GM12878 (cell line): Measurements from ENCODE around the gene RALGPS1. TPM values are rescaled to one million over a fixed set of nuclear protein-coding genes. Genes with fewer than 3 reads are reported as not detected.

Experiments used
- ATAC-seq: fragments of 200-7000 bp; cut with Tn5 transposase; 3 replicates; pipeline ENCODE4 v1.9.1; 2020; ENCODE audit warnings: mild to moderate bottlenecking, moderate library complexity
- BruUV-seq: library from RNA; stranded (reverse); fragments of 400-500 nt; replicated peaks from 2 replicates; lab custom pipeline; 2021; lab: Mats Ljungman, UMichigan
- CTCF ChIA-PET: fragments of 300-600 bp; sonication (Branson Sonifier 250); formaldehyde crosslinking; extraction: SDS; loops from one replicate; lab custom pipeline; 2021; ENCODE audit warnings: inconsistent platforms; lab: Yijun Ruan, JAX
- POLR2A ChIA-PET: fragments of 350-600 bp; formaldehyde crosslinking; extraction: SDS; loops from one replicate; lab custom pipeline; 2021; ENCODE audit warnings: inconsistent platforms; lab: Charles Lee
- RAD21 ChIA-PET: fragments of 300-600 bp; sonication (Branson Sonifier 250); formaldehyde crosslinking; loops from one replicate; lab custom pipeline; 2023; ENCODE audit warnings: antibody characterized with exemption; ENCODE audit not compliant: unreplicated experiment; lab: Charles Lee
- SMC1A ChIA-PET: fragments of 300-600 bp; sonication (Branson Sonifier 250); formaldehyde crosslinking; loops from one replicate; lab custom pipeline; 2023; ENCODE audit not compliant: unreplicated experiment, uncharacterized antibody; lab: Charles Lee
- DNase-seq: peaks from one replicate; pipeline ENCODE4 v3.0.0-alpha.2; 2011; ENCODE audit warnings: low read depth, low spot score
- FAIRE-seq: peaks from 3 replicates; lab custom pipeline; 2011; peaks lifted over from hg19 to GRCh38; lab: Jason Lieb, UNC
- H2AFZ ChIP-seq: 2 replicates; pipeline ENCODE4 v1.6.0; 2011; ENCODE audit warnings: low read depth, low read length, control low read depth; ENCODE audit not compliant: control insufficient read depth
- H3K27ac ChIP-seq: 2 replicates; pipeline ENCODE4 v1.5.1; 2011; ENCODE audit warnings: control low read depth; ENCODE audit not compliant: control insufficient read depth, insufficient read depth
- H3K27me3 ChIP-seq, 2 experiments: replicated peaks in 1 of 2; 2 replicates each; pipeline versions ENCODE4 v1.6.0 to v1.6.1; 2011; ENCODE audit warnings: low read length in 1 of 2; ENCODE audit not compliant: control insufficient read depth in 2 of 2, insufficient read depth in 2 of 2
- H3K36me3 ChIP-seq, 2 experiments: 2 replicates each; pipeline ENCODE4 v1.5.1; 2011; ENCODE audit warnings: low read length in 1 of 2; ENCODE audit not compliant: control insufficient read depth in 2 of 2, insufficient read depth in 2 of 2
- H3K4me1 ChIP-seq: 2 replicates; pipeline ENCODE4 v1.6.1; 2011; ENCODE audit warnings: mild to moderate bottlenecking, low read length, moderate library complexity, mixed read lengths; ENCODE audit not compliant: control insufficient read depth, insufficient read depth
- H3K4me2 ChIP-seq: 2 replicates; pipeline ENCODE4 v1.6.0; 2011; ENCODE audit warnings: control low read depth; ENCODE audit not compliant: control insufficient read depth, insufficient read depth
- H3K4me3 ChIP-seq: fragments of 200-600 bp; sonication (generic); 2 replicates; pipeline ENCODE4 v1.5.1; 2016
- H3K79me2 ChIP-seq: 2 replicates; pipeline ENCODE4 v1.6.0; 2011; ENCODE audit warnings: low read length; ENCODE audit not compliant: control insufficient read depth, insufficient read depth
- H3K9ac ChIP-seq: 2 replicates; pipeline ENCODE4 v1.8.0; 2011; ENCODE audit warnings: low read length, control low read depth, mixed read lengths; ENCODE audit not compliant: control insufficient read depth, insufficient read depth
- H3K9me3 ChIP-seq: replicated peaks from 3 replicates; pipeline ENCODE4 v1.5.1; 2011; ENCODE audit warnings: mild to moderate bottlenecking, low read length; ENCODE audit not compliant: control insufficient read depth, insufficient read depth
- H4K20me1 ChIP-seq: 2 replicates; pipeline ENCODE4 v1.6.0; 2011; ENCODE audit not compliant: control insufficient read depth, insufficient read depth
- BCLAF1 ChIP-seq: fragments of 450-650 bp; IDR thresholded peaks from 2 replicates; pipeline ENCODE4 v1.6.1; 2017; ENCODE audit warnings: antibody characterized with exemption, mild to moderate bottlenecking, moderate library complexity
- WGBS: methylation state at CpG from one replicate; pipeline ENCODE4 v1.1.6; 2016; ENCODE audit warnings: low lambda C conversion rate; ENCODE audit not compliant: insufficient replicate concordance, insufficient coverage; ENCODE audit errors: missing lambda C conversion rate; 5-methylcytosine and 5-hydroxymethylcytosine counted together
- in situ Hi-C: fragments of 300-500 bp; cut with MboI; formaldehyde crosslinking; loops from 9 replicates; pipeline ENCODE4 v1.14.3; 2018; ENCODE audit warnings: mixed read lengths
- intact Hi-C: fragments of 100-400 bp; cut with micrococcal nuclease; formaldehyde crosslinking; loops from one replicate; pipeline ENCODE4 v1.14.2; 2022; ENCODE audit not compliant: unreplicated experiment
- polyA plus RNA-seq, 11 experiments: library from polyadenylated mRNA; depleted of rRNA in 4 of 11; unstranded in 6 of 11; stranded (reverse) in 5 of 11; fragments of >200 nt; fragmentation: Nextera tagmentation in 4 of 11; fragmentation: Illumina TruSeq in 1 of 11; extraction: Ambion mirVana in 4 of 11; extraction: Trizol in 1 of 11; gene quantifications; 1 replicate in 1 of 11; 2 replicates in 10 of 11; pipeline versions ENCODE4 v1.2.1 to v1.2.3, GENCODE V29; 2011 to 2016; ENCODE audit warnings: inconsistent platforms in 2 of 11, missing spikeins in 2 of 11, low read depth in 1 of 11
- total RNA-seq, 4 experiments: library from RNA; depleted of rRNA in 3 of 4; stranded (reverse); fragments of >200 nt in 3 of 4; fragmentation: Illumina TruSeq in 1 of 4; extraction: Trizol in 1 of 4; gene quantifications; 2 replicates each; pipeline versions ENCODE4 v1.2.1 to v1.2.3, GENCODE V29; 2013 to 2021

Gene RALGPS1
- total and polyA plus RNA-seq, 10 of the 15 experiments (the other 5 are each of a cell fraction or from before 2014, with no cell fraction given) = 0.13 to 5.6 (median 2.7) TPM

GRCh38 chr9:127132921-127133647 is 218.5 kb downstream of the RALGPS1 start:
- CTCF ChIA-PET = interaction anchor here (0.6 to 1.0 kb wide), 2 partner anchors 14 to 22 kb away, joined by 3 read pairs; no protein-coding TSS in a partner anchor
- TF ChIP-seq BCLAF1 = no peak
- TF ChIP-seq, all 136 proteins: peak for 0
- SMC1A ChIA-PET = interaction anchor here (1.0 to 2.4 kb wide), 2 partner anchors 37 to 65 kb away, joined by 3 to 6 read pairs; no protein-coding TSS in a partner anchor
- no peak overlapping the region for H2AFZ ChIP-seq
- 84% methylated on average over 15 of the region's 15 CpGs for WGBS
- no peaks in the 10 kb centered on the region for H3K4me1 ChIP-seq
- no peak overlapping the region for H3K9ac ChIP-seq
- DNase-seq (no peak), ATAC-seq (no peak), FAIRE-seq (no peak)
- H3K4me3 ChIP-seq = no peak overlapping the region
- no peak overlapping the region for H3K4me2 ChIP-seq
- H3K27ac ChIP-seq = no peak overlapping the region
- H3K36me3 ChIP-seq = no peaks in the 10 kb centered on the region
- RAD21 ChIA-PET = interaction anchor here (1.4 kb wide), 1 partner anchor 10 kb away, joined by 5 read pairs; no protein-coding TSS in a partner anchor
- in situ Hi-C loops (no loop called here), intact Hi-C loops (no loop called here)
- H3K79me2 ChIP-seq = no peaks in the 10 kb centered on the region
- no peaks in the 10 kb centered on the region for H3K27me3 ChIP-seq
- BruUV-seq = no TSS peak
- no peaks in the 10 kb centered on the region for H4K20me1 ChIP-seq
- POLR2A ChIA-PET = interaction anchor here (0.6 kb wide), 1 partner anchor 8 kb away, joined by 6 read pairs; no protein-coding TSS in a partner anchor
- no peaks in the 10 kb centered on the region for H3K9me3 ChIP-seq
